IMR-90 (cell line): ENCODE measurements around the gene AMN. TPM values are rescaled to one million over a fixed set of nuclear protein-coding genes. Genes with fewer than 3 reads are reported as not detected.

Source experiments
- ATAC-seq: fragments of 200-7000 bp; cut with Tn5 transposase; 2 replicates; pipeline ENCODE4 v1.9.1; 2020; ENCODE audit warnings: low read depth, mild to moderate bottlenecking, moderate library complexity
- BruUV-seq: library from RNA; stranded (reverse); fragments of 400-500 nt; replicated peaks from 2 replicates; lab custom pipeline; 2021; lab: Mats Ljungman, UMichigan
- CTCF ChIA-PET: fragments of 300-600 bp; formaldehyde crosslinking; extraction: SDS; loops from one replicate; lab custom pipeline; 2021; ENCODE audit warnings: antibody characterized with exemption; lab: Yijun Ruan, JAX
- POLR2A ChIA-PET: fragments of 300-600 bp; sonication (Branson Sonifier 250); formaldehyde crosslinking; loops from one replicate; lab custom pipeline; 2022; ENCODE audit warnings: antibody characterized with exemption; ENCODE audit not compliant: unreplicated experiment; lab: Charles Lee
- DNase-seq: peaks from one replicate; pipeline ENCODE4 v3.0.0; 2013
- H2AFZ ChIP-seq: replicated peaks from 2 replicates; pipeline ENCODE3; 2013; ENCODE audit warnings: low read length, mild to moderate bottlenecking; ENCODE audit not compliant: poor library complexity
- H2AK5ac ChIP-seq: 2 replicates; pipeline ENCODE4 v1.6.1; 2013; ENCODE audit warnings: low read depth, low read length, inconsistent platforms
- H2AK9ac ChIP-seq: replicated peaks from 2 replicates; pipeline ENCODE3; 2013; ENCODE audit warnings: mild to moderate bottlenecking, low read depth, low read length, moderate library complexity; ENCODE audit not compliant: poor library complexity
- H2BK120ac ChIP-seq: 2 replicates; pipeline ENCODE4 v1.6.1; 2013; ENCODE audit warnings: low read depth, low read length, inconsistent platforms
- H2BK15ac ChIP-seq: 3 replicates; pipeline ENCODE4 v1.6.1; 2013; ENCODE audit warnings: low read depth, low read length, inconsistent platforms
- H2BK20ac ChIP-seq: 2 replicates; pipeline ENCODE4 v1.6.1; 2013; ENCODE audit warnings: low read depth, mild to moderate bottlenecking, inconsistent platforms, low read length, moderate library complexity
- H2BK5ac ChIP-seq: 2 replicates; pipeline ENCODE4 v1.6.1; 2013; ENCODE audit warnings: mild to moderate bottlenecking, low read depth, low read length, inconsistent platforms; ENCODE audit not compliant: poor library complexity, severe bottlenecking
- H3K14ac ChIP-seq: replicated peaks from 2 replicates; pipeline ENCODE4 v1.6.1; 2013; ENCODE audit warnings: low read depth, low read length, inconsistent platforms
- H3K18ac ChIP-seq: 2 replicates; pipeline ENCODE4 v1.6.1; 2013; ENCODE audit warnings: low read depth, low read length, control low read depth
- H3K23ac ChIP-seq: 2 replicates; pipeline ENCODE4 v1.6.1; 2013; ENCODE audit warnings: low read depth, low read length, inconsistent platforms
- H3K27ac ChIP-seq: 2 replicates; pipeline ENCODE4 v1.5.1; 2013; ENCODE audit warnings: mild to moderate bottlenecking, control low read depth, low read length; ENCODE audit not compliant: insufficient read depth
- H3K27me3 ChIP-seq: 2 replicates; pipeline ENCODE4 v1.6.1; 2013; ENCODE audit warnings: low read length; ENCODE audit not compliant: control insufficient read depth, insufficient read depth
- H3K36me3 ChIP-seq: 2 replicates; pipeline ENCODE4 v1.6.1; 2013; ENCODE audit warnings: low read length, mixed read lengths; ENCODE audit not compliant: control insufficient read depth, insufficient read depth
- H3K4ac ChIP-seq: 2 replicates; pipeline ENCODE4 v1.6.1; 2013; ENCODE audit warnings: low read depth, low read length, inconsistent platforms
- H3K4me1 ChIP-seq: 2 replicates; pipeline ENCODE4 v1.6.1; 2013; ENCODE audit warnings: low read length, mixed read lengths; ENCODE audit not compliant: control insufficient read depth, insufficient read depth
- H3K4me2 ChIP-seq: 2 replicates; pipeline ENCODE4 v1.6.1; 2013; ENCODE audit warnings: low read depth, mild to moderate bottlenecking, control low read depth, low read length, moderate library complexity
- H3K4me3 ChIP-seq: 2 replicates; pipeline ENCODE4 v1.5.1; 2013; ENCODE audit warnings: low read depth, mild to moderate bottlenecking, control low read depth, low read length, moderate library complexity; ENCODE audit not compliant: insufficient read depth
- H3K56ac ChIP-seq: 2 replicates; pipeline ENCODE4 v1.6.1; 2013; ENCODE audit warnings: low read length, inconsistent platforms; ENCODE audit not compliant: insufficient read depth; ENCODE audit errors: extremely low read depth
- H3K79me1 ChIP-seq, 2 experiments: 2 replicates each; pipeline ENCODE4 v1.6.1; 2013; ENCODE audit warnings: low read length in 2 of 2, inconsistent platforms in 1 of 2, low read depth in 1 of 2
- H3K9ac ChIP-seq: 2 replicates; pipeline ENCODE4 v1.6.1; 2013; ENCODE audit warnings: low read depth, low read length, control low read depth
- H3K9me1 ChIP-seq: 2 replicates; pipeline ENCODE4 v1.6.1; 2013; ENCODE audit warnings: low read length, inconsistent platforms; ENCODE audit not compliant: insufficient read depth
- H3K9me3 ChIP-seq: 2 replicates; pipeline ENCODE4 v1.6.1; 2013; ENCODE audit warnings: low read length; ENCODE audit not compliant: control insufficient read depth, insufficient read depth
- H4K20me1 ChIP-seq: 2 replicates; pipeline ENCODE4 v1.6.1; 2013; ENCODE audit warnings: low read length, inconsistent platforms; ENCODE audit not compliant: insufficient read depth
- H4K5ac ChIP-seq: 2 replicates; pipeline ENCODE4 v1.6.1; 2013; ENCODE audit warnings: mild to moderate bottlenecking, low read depth, low read length, control low read depth
- H4K8ac ChIP-seq, 2 experiments: 2 replicates each; pipeline ENCODE4 v1.6.1; 2013; ENCODE audit warnings: low read depth in 2 of 2, low read length in 2 of 2, control low read depth in 1 of 2, inconsistent platforms in 1 of 2
- H4K91ac ChIP-seq: 2 replicates; pipeline ENCODE4 v1.6.1; 2013; ENCODE audit warnings: low read depth, low read length, inconsistent platforms; ENCODE audit not compliant: insufficient read depth
- BHLHE40 ChIP-seq: fragments of 150-350 bp; IDR thresholded peaks from 2 replicates; pipeline ENCODE4 v1.6.1; 2016; ENCODE audit warnings: mild to moderate bottlenecking, low read depth, low read length
- CEBPB ChIP-seq: IDR thresholded peaks from 2 replicates; pipeline ENCODE4 v1.6.1; 2012; ENCODE audit warnings: low read depth, low read length, improper control_type of control experiment
- CHD1 ChIP-seq: IDR thresholded peaks from 2 replicates; pipeline ENCODE4 v1.6.1; 2012; ENCODE audit warnings: low read depth, low read length, improper control_type of control experiment
- FOS ChIP-seq: fragments of 150-350 bp; IDR thresholded peaks from 2 replicates; pipeline ENCODE4 v1.6.1; 2016; ENCODE audit warnings: low read depth, low read length
- MAFK ChIP-seq: IDR thresholded peaks from 2 replicates; pipeline ENCODE4 v1.6.1; 2012; ENCODE audit warnings: low read depth, low read length, improper control_type of control experiment
- MAZ ChIP-seq: IDR thresholded peaks from 2 replicates; pipeline ENCODE4 v1.6.1; 2012; ENCODE audit warnings: low read depth, mild to moderate bottlenecking, low read length, improper control_type of control experiment, moderate library complexity, borderline replicate concordance
- NFE2L2 ChIP-seq: fragments of 150-350 bp; IDR thresholded peaks from 2 replicates; pipeline ENCODE4 v1.6.1; 2016; ENCODE audit warnings: low read depth, mild to moderate bottlenecking, low read length
- POLR2A ChIP-seq: IDR thresholded peaks from 2 replicates; pipeline ENCODE4 v1.6.1; 2012; ENCODE audit warnings: mild to moderate bottlenecking, low read depth, low read length
- RAD21 ChIP-seq: IDR thresholded peaks from 2 replicates; pipeline ENCODE4 v1.6.1; 2012; ENCODE audit warnings: low read length, improper control_type of control experiment
- RCOR1 ChIP-seq: IDR thresholded peaks from 2 replicates; pipeline ENCODE4 v1.6.1; 2012; ENCODE audit warnings: mild to moderate bottlenecking, low read length, improper control_type of control experiment; ENCODE audit not compliant: insufficient replicate concordance
- RFX5 ChIP-seq: IDR thresholded peaks from 2 replicates; pipeline ENCODE4 v1.8.0; 2012; ENCODE audit warnings: low read depth, mild to moderate bottlenecking, low read length, moderate library complexity
- SMC3 ChIP-seq: fragments of 150-350 bp; IDR thresholded peaks from 2 replicates; pipeline ENCODE4 v1.6.1; 2016; ENCODE audit warnings: low read depth, mild to moderate bottlenecking, antibody characterized with exemption, low read length, moderate library complexity
- WGBS, 2 experiments: methylation state at CpG; one replicate each; pipeline versions ENCODE4 v1.1.5 to v1.1.7; 2013; ENCODE audit warnings: missing lambda C conversion rate in 2 of 2; ENCODE audit not compliant: insufficient read length in 1 of 2; ENCODE audit errors: extremely low coverage in 2 of 2; 5-methylcytosine and 5-hydroxymethylcytosine counted together
- dilution Hi-C: fragments of 300-500 bp; cut with HindIII; formaldehyde crosslinking; loops from one replicate; pipeline ENCODE4 v1.14.3; 2018; ENCODE audit warnings: low sequenced_read_pairs; ENCODE audit not compliant: unreplicated experiment
- in situ Hi-C: fragments of 300-500 bp; cut with MboI; formaldehyde crosslinking; loops from 3 replicates; pipeline ENCODE4 v1.14.3; 2019; ENCODE audit warnings: low sequenced_read_pairs, inconsistent platforms, mixed read lengths
- intact Hi-C: fragments of 100-400 bp; cut with micrococcal nuclease; formaldehyde crosslinking; loops from 2 replicates; pipeline ENCODE4 v1.10.0; 2022
- polyA plus RNA-seq, 3 experiments: library from polyadenylated mRNA; depleted of rRNA; stranded (reverse); fragments of >200 nt; gene quantifications; 2 replicates each; pipeline ENCODE4 v1.2.3, GENCODE V29; 2012; ENCODE audit warnings: low replicate concordance in 1 of 3
- total RNA-seq: library from RNA; depleted of rRNA; stranded (reverse); fragments of >200 nt; gene quantifications from 2 replicates; pipeline ENCODE4 v1.2.3, GENCODE V29; 2012
- TF ChIP-seq, protein P1 (sequence below): fragments of 150-350 bp; IDR thresholded peaks from 2 replicates; pipeline ENCODE4 v1.6.1; 2017; ENCODE audit warnings: mild to moderate bottlenecking, antibody characterized with exemption, low read length, low read depth
- TF ChIP-seq, protein P2 (sequence below): fragments of 150-350 bp; IDR thresholded peaks from 2 replicates; pipeline ENCODE4 v1.6.1; 2016; ENCODE audit warnings: low read depth, mild to moderate bottlenecking, low read length, moderate library complexity, borderline replicate concordance
- TF ChIP-seq, protein P3 (sequence below): conservative IDR thresholded peaks from 2 replicates; pipeline ENCODE4 v1.5.1; 2012; ENCODE audit warnings: mild to moderate bottlenecking, low read depth, low read length, improper control_type of control experiment

Gene AMN
- total and polyA plus RNA-seq, 2 of the 4 experiments (the other 2 are of a cell fraction) = under 0.01 to 0.24 TPM

DNA sequence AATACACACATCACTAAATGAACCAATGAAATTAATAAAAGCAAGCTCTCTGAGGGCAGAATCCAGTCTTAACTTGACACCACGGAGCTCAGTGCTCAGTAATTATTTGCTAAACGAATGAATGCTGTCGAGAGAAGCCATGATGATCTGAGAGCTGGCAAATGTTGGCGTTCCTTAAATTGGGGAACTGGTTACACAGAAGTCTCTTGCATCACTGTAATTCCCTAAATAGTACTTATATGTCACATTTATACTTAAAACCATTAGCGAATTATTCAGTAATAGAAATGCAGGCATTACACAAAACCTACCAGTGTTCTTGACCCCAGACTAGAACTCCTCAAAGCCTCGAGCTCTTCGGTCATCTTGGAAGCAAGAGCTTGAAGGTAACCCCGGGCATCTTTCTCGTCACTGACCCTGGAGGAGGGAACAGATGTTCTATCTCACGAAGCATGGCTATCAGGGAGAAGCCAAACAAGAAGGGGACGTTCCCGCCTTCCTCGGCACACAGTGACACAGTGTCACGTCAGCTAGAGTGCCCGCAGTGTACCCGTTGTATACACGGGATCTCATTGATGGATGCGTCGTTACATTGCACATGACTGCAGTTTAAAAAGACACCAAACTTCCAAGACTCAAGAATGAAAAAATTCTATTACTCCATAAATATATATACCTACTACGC lies 43.6 kb downstream of the AMN start:
- Histone ChIP-seq H2BK15ac (no peak overlapping the region), H3K36me3 (peaks cover 70% of the 10 kb centered on the region), H3K9ac (no peak overlapping the region), H4K20me1 (peaks cover 3% of the 10 kb centered on the region; the same call in 1 of the 2 replicates), H2AFZ (no peak overlapping the region), H2BK20ac (no peak overlapping the region), H4K8ac (no peak overlapping the region), H3K4me3 (no peak overlapping the region), H3K18ac (no peak overlapping the region), H3K14ac (no peak overlapping the region), H3K27me3 (no peaks in the 10 kb centered on the region), H2AK5ac (no peak overlapping the region), H4K5ac (no peak overlapping the region), H3K4ac (no peak overlapping the region), H3K9me3 (no peaks in the 10 kb centered on the region), H3K4me2 (no peak overlapping the region), H3K56ac (no peak overlapping the region), H2BK5ac (no peak overlapping the region), H3K23ac (no peak overlapping the region), H3K4me1 (no peaks in the 10 kb centered on the region), H3K9me1 (no peaks in the 10 kb centered on the region; the same call in 1 of the 2 replicates), H4K91ac (no peak overlapping the region), H3K79me1 (peaks cover 3 to 19% of the 10 kb centered on the region in 2 experiments; a peak in 1 of 4 replicates), H2AK9ac (peak overlapping the region; percentile 52), H2BK120ac (no peak overlapping the region), H3K27ac (no peak overlapping the region)
- TF ChIP-seq MAZ (no peak), RFX5 (no peak), POLR2A (no peak), NFE2L2 (no peak), BHLHE40 (no peak), FOS (no peak), CHD1 (no peak), MAFK (no peak), RCOR1 (no peak), SMC3 (no peak), RAD21 (no peak), CEBPB (no peak)
- TF ChIP-seq, protein P1, sequence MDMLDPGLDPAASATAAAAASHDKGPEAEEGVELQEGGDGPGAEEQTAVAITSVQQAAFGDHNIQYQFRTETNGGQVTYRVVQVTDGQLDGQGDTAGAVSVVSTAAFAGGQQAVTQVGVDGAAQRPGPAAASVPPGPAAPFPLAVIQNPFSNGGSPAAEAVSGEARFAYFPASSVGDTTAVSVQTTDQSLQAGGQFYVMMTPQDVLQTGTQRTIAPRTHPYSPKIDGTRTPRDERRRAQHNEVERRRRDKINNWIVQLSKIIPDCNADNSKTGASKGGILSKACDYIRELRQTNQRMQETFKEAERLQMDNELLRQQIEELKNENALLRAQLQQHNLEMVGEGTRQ = no peak
- TF ChIP-seq, protein P2, sequence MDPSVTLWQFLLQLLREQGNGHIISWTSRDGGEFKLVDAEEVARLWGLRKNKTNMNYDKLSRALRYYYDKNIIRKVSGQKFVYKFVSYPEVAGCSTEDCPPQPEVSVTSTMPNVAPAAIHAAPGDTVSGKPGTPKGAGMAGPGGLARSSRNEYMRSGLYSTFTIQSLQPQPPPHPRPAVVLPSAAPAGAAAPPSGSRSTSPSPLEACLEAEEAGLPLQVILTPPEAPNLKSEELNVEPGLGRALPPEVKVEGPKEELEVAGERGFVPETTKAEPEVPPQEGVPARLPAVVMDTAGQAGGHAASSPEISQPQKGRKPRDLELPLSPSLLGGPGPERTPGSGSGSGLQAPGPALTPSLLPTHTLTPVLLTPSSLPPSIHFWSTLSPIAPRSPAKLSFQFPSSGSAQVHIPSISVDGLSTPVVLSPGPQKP = no peak
- TF ChIP-seq, protein P3, sequence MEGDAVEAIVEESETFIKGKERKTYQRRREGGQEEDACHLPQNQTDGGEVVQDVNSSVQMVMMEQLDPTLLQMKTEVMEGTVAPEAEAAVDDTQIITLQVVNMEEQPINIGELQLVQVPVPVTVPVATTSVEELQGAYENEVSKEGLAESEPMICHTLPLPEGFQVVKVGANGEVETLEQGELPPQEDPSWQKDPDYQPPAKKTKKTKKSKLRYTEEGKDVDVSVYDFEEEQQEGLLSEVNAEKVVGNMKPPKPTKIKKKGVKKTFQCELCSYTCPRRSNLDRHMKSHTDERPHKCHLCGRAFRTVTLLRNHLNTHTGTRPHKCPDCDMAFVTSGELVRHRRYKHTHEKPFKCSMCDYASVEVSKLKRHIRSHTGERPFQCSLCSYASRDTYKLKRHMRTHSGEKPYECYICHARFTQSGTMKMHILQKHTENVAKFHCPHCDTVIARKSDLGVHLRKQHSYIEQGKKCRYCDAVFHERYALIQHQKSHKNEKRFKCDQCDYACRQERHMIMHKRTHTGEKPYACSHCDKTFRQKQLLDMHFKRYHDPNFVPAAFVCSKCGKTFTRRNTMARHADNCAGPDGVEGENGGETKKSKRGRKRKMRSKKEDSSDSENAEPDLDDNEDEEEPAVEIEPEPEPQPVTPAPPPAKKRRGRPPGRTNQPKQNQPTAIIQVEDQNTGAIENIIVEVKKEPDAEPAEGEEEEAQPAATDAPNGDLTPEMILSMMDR = no peak
- in situ Hi-C loops (no loop called here), intact Hi-C loops (no loop called here), dilution Hi-C loops (no loop called here)
- 87 to 100% methylated on average over 1 to 7 of the region's 20 CpGs for WGBS, 2 experiments
- BruUV-seq = no TSS peak
- no peak for ATAC-seq
- ChIA-PET POLR2A (no interaction called here), CTCF (interaction anchor here (0.6 kb wide), 1 partner anchor 139 kb away, joined by 3 read pairs; no protein-coding TSS in a partner anchor)
- DNase-seq = no peak
